Epithelial cell of esophagus (primary cell): ENCODE results near the gene PRKAG1.

Source experiments
- DNase-seq: peaks from one replicate; pipeline ENCODE4 v3.0.0; 2010; ENCODE audit warnings: low read depth
- H3K4me3 ChIP-seq: 2 replicates; pipeline ENCODE4 v1.5.1; 2011; ENCODE audit warnings: mild to moderate bottlenecking, low read length, control low read depth
- TF ChIP-seq, protein P1 (sequence below): IDR thresholded peaks from 2 replicates; pipeline ENCODE4 v1.5.1; 2011; ENCODE audit warnings: low read depth, mild to moderate bottlenecking, low read length, control low read depth, inconsistent platforms; ENCODE audit not compliant: insufficient read depth; ENCODE audit errors: missing control alignments

Gene PRKAG1

DNA sequence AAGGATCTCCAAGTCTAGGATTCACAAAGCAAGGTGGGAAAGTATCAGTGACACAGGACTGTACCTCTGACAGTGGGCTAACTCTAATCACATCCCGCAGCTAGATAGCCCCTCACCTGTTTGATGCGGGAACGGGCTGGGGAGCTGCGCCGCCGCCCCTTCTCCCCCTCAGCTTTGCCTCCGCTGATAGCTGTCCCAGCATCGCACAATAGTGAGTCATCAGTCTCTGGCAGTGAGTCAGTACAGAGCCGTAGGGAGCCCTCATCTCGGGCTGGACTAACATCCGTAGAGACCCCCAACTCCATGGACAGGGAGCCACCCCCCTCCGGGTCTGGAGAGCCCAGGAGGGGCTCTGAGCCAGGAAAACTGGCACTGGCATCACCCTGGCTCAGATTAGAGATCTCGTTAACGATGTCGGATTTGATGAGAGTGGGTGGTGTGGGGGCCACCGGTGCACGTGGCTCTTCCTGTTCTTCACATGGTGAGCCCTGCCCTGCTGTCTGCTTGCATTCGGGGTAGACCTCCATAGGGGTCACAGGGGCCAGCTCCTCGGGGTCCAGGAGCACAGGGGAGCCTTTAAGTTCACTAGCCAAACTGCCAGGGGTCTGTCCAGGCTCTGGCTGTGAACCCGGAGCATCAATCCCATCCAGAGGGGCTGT, 31.1 kb upstream of the PRKAG1 start:
- DNase-seq = peak; percentile 58
- no peak overlapping the region for H3K4me3 ChIP-seq
- TF ChIP-seq, protein P1, sequence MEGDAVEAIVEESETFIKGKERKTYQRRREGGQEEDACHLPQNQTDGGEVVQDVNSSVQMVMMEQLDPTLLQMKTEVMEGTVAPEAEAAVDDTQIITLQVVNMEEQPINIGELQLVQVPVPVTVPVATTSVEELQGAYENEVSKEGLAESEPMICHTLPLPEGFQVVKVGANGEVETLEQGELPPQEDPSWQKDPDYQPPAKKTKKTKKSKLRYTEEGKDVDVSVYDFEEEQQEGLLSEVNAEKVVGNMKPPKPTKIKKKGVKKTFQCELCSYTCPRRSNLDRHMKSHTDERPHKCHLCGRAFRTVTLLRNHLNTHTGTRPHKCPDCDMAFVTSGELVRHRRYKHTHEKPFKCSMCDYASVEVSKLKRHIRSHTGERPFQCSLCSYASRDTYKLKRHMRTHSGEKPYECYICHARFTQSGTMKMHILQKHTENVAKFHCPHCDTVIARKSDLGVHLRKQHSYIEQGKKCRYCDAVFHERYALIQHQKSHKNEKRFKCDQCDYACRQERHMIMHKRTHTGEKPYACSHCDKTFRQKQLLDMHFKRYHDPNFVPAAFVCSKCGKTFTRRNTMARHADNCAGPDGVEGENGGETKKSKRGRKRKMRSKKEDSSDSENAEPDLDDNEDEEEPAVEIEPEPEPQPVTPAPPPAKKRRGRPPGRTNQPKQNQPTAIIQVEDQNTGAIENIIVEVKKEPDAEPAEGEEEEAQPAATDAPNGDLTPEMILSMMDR = no peak

DNA sequence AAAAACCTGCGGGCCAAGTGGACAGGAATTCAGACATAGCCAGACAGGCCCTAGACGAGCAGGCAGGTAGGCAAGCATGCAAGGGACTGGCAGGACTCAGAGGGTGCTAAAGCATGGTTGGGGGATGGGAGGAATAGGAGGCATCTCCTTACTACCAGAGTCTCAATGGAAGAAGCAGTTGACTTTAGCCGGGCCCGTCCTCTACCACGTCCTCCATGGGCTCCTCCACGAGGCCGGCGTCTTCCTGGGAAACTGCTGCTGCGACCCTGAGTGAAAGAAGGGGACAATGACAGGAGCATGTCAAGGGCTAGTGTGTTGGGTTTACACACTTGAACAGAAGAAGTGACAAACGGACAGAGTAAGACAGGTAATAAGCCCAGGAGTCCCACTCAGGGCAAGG, 30.4 kb upstream of the PRKAG1 start:
- DNase-seq = no peak
- TF ChIP-seq, protein P1 = no peak
- H3K4me3 ChIP-seq = no peak overlapping the region

DNA sequence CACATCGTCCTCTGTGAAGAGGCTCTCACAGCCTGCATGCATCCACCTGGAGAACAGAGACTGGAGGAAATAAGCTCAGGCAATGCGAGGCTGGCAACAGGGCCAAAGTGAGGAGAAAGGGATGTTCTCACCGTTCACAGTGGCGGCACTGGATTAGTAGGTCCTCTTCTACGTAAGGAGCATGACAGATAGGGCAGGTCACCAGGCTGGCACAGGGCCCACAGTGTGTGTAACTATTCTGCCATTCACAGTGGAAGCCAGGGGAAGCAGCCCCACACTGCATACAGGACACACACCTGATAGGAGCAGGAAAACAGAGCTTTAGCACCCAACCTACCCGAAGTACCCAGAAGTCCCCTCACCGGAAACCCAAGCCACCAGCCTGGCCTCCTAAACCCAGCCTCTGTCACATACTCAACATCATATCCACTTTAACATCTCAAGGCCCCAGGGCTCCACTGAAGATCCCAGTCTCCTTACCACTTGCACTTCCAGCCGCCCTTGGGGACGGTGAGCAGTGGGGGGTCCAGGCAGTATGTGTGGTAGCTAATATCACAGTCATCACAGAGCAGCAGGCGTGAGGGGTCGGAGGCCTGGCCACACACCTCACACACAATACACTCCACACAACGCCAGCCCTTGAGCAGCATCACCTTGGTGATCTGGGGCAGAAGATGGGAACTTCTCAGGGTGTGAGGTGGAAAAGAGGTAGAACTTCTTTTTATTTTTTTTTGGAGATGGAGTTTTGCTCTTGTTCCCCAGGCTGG, 27.7 kb upstream of the PRKAG1 start:
- no peak for DNase-seq
- TF ChIP-seq, protein P1 = no peak
- H3K4me3 ChIP-seq = no peak overlapping the region

DNA sequence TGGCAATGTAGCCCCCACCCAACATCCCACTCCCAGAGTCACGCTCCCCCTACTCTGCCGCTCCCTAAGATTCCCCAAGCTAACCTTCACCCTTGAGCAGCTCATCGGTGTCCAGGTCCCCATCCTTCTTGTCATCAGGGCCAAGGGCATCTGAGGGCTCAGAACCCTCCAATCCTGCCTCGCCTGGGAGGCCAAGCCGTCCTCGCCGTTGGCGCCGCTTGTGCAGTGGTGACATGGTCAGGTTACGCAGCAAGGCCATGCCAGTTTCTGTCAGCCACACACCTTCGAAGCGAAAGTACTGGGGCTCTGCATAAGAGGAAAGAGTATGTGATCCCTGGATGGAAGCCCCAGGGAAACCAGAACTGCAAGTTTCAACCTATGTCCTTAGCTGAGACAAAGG, 26.1 kb upstream of the PRKAG1 start:
- DNase-seq = no peak
- TF ChIP-seq, protein P1 = no peak
- H3K4me3 ChIP-seq = no peak overlapping the region

DNA sequence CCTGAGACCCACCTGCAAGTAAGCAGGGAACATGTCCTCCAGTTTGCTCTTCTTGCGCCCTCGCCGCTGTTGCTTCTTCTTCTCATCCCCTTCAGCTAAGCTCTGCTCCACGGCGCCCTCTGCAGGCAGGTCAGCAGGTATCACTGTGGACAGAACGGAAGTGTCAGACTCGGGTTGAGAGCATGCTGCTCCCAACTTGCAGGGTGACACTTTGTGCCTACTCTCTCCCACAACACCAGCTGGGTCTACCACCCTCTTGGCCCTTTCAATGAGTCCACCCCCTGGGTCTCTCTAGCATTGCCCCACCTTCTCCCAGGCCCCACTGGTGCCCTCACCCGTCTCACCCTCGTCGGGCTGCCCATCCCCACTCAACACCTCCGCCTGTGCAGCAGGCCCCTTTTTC, 25.3 kb upstream of the PRKAG1 start:
- DNase-seq = peak; percentile 64
- TF ChIP-seq, protein P1 = peak; percentile 81
- H3K4me3 ChIP-seq = no peak overlapping the region

DNA sequence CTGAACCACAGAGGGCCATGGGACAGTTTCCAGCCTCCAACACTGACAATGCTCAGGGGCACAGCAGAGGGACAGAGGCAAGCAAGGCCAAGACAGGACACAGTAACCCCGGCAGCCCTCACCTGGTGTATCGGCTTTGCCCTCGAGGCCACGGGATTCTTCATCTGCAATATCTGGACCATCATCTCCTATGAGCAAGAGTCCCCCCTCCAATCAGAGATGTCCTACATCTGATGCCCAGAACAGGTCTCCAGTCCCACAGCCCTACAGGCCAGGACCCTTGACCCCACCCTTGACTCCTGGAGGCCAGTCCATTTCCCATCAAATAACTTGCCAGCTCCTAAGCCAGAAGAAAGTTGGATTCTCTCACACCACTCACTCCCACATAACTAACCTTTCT, 24.7 kb upstream of the PRKAG1 start:
- no peak for DNase-seq
- TF ChIP-seq, protein P1 = no peak
- H3K4me3 ChIP-seq = no peak overlapping the region
